Large intestine (tissue), 3 donors: ENCODE data around the gene DNAJB5. TPM values are rescaled to one million over a fixed set of nuclear protein-coding genes. Genes with fewer than 3 reads are reported as not detected.

Experiments
- DNase-seq, 2 donors: peaks; one replicate each; pipeline versions ENCODE4 v3.0.0 to v3.0.0-alpha.2; 2013
- H3K27ac ChIP-seq: one replicate; pipeline ENCODE4 v1.5.1; 2013; ENCODE audit warnings: low read length
- H3K27me3 ChIP-seq: 2 replicates; pipeline ENCODE4 v1.6.1; 2013; ENCODE audit warnings: low read length; ENCODE audit not compliant: control insufficient read depth, insufficient read depth
- H3K36me3 ChIP-seq: 2 replicates; pipeline ENCODE4 v1.6.1; 2013; ENCODE audit warnings: low read length; ENCODE audit not compliant: control insufficient read depth, insufficient read depth
- H3K4me1 ChIP-seq: one replicate; pipeline ENCODE4 v1.6.1; 2013; ENCODE audit warnings: low read length; ENCODE audit not compliant: control insufficient read depth, insufficient read depth
- H3K4me3 ChIP-seq: one replicate; pipeline ENCODE4 v1.5.1; 2013; ENCODE audit warnings: low read length
- H3K9me3 ChIP-seq: one replicate; pipeline ENCODE4 v1.6.1; 2013; ENCODE audit warnings: mild to moderate bottlenecking, low read depth, low read length, moderate library complexity; ENCODE audit not compliant: control insufficient read depth
- WGBS: methylation state at CpG from one replicate; pipeline ENCODE4 v1.1.5; 2013; ENCODE audit warnings: low lambda C conversion rate; ENCODE audit not compliant: insufficient coverage; 5-methylcytosine and 5-hydroxymethylcytosine counted together
- polyA plus RNA-seq: library from polyadenylated mRNA; unstranded; fragments of 120-200 nt; gene quantifications from one replicate; pipeline ENCODE4 v1.2.1, GENCODE V29; 2013

DNAJB5 gene
- polyA plus RNA-seq, 1 donor: 9.7 TPM

GRCh38 chr9:34991607-34992375 is 2.2 kb downstream of the DNAJB5 start:
- Histone ChIP-seq H3K27me3 (peaks cover 9% of the 10 kb centered on the region), H3K4me3 (no peak overlapping the region), H3K4me1 (peaks cover 35% of the 10 kb centered on the region), H3K36me3 (no peaks in the 10 kb centered on the region), H3K9me3 (peaks cover 3% of the 10 kb centered on the region), H3K27ac (peak overlapping the region; percentile 72)
- no peak for DNase-seq
- WGBS: no CpG with 5 or more reads among the region's 15 CpGs

GRCh38 chr9:34992376-34992951 is 2.9 kb downstream of the DNAJB5 start:
- WGBS: no CpG with 5 or more reads among the region's 16 CpGs
- no peak for DNase-seq
- Histone ChIP-seq H3K27me3 (peaks cover 7% of the 10 kb centered on the region), H3K9me3 (peaks cover 3% of the 10 kb centered on the region), H3K36me3 (peaks cover 5% of the 10 kb centered on the region), H3K4me3 (no peak overlapping the region), H3K4me1 (peaks cover 40% of the 10 kb centered on the region), H3K27ac (peak overlapping the region; percentile 72)

DNA sequence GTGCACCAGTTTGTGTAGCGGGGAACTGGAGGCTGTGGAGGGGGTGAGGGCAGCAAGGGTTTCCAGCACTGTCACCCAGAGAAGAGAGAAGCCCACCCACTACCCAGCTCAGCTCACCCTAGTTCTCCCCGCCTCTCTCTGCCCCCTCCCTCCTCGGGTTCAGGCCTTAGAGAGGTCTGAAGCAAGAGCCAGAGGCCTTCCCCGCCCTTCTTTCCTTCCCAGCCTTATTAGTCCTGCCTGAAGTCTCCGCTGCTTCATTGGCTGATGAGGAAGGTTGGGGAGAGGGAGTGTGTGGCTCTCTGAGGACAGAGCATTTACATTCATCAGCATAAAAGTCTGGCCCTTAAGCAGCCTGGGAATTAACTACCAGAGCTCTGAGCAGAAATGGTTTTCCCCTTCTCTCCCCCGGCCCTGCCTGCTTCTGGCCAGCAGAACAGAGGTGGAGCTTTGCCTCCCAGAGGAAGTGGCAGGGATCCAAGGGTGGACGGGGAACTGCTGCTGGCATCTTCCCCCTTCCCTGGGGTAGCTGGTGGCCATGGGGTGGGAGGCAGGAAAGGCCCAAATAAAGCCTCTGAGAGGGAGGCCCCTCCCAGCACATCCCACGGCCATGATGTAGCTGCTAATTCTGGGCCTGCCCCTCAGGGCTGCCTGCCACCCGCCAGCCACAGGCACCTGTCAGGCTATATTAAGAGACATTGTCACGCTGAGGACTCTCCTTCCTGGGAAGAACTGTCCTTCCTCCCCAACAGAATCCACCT is 4.1 kb downstream of the DNAJB5 start:
- peak in 1 of 2 donors; percentile 44 for DNase-seq
- H3K4me1 ChIP-seq: peaks cover 48% of the 10 kb centered on the region
- H3K4me3 ChIP-seq: no peak overlapping the region
- H3K9me3 ChIP-seq: peaks cover 3% of the 10 kb centered on the region
- peaks cover 5% of the 10 kb centered on the region for H3K36me3 ChIP-seq
- no CpG with 5 or more reads among the region's 10 CpGs for WGBS
- peaks cover 3% of the 10 kb centered on the region for H3K27me3 ChIP-seq
- H3K27ac ChIP-seq: peak overlapping the region; percentile 72

DNA sequence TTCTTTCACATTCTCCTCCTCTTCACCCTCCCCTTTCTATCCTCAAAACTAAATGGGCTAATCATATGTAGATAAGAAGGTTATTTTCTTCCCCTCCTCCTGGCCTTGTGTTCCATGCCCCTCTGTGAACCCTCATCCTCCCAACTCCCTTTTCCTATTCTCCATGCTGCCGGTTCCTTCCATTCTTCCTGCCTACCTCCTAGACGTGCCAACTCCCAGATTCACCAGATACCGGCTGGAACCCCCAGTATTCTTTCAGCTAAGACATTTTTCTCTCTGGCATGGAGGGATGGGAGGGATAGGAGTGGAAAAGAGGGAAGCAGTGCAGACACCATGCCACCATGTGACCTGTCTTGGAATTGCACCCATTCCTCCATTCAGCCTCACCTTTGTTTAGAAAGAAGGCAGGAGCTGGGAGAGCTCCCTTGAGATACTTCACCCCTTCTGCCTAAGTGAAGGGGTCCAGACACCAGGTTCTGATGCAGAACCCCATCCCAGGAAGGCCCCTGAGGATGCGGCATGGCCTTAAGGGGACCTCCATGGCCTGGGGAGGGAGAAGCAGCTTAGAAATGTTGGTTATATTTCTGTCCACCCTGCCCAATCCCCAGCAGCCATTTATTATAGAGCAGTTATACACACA is 4.8 kb downstream of the DNAJB5 start:
- peak in 1 of 2 donors; percentile 67 for DNase-seq
- peak overlapping the region; percentile 72 for H3K27ac ChIP-seq
- H3K4me1 ChIP-seq: peaks cover 48% of the 10 kb centered on the region
- H3K4me3 ChIP-seq: no peak overlapping the region
- peaks cover 3% of the 10 kb centered on the region for H3K27me3 ChIP-seq
- WGBS: no CpG with 5 or more reads among the region's 4 CpGs
- peaks cover 3% of the 10 kb centered on the region for H3K9me3 ChIP-seq
- peaks cover 5% of the 10 kb centered on the region for H3K36me3 ChIP-seq

GRCh38 chr9:34994900-34995669 is 5.5 kb downstream of the DNAJB5 start:
- Histone ChIP-seq H3K9me3 (peaks cover 3% of the 10 kb centered on the region), H3K27ac (peak overlapping the region; percentile 14), H3K4me3 (no peak overlapping the region), H3K36me3 (peaks cover 5% of the 10 kb centered on the region), H3K4me1 (peaks cover 48% of the 10 kb centered on the region), H3K27me3 (peaks cover 3% of the 10 kb centered on the region)
- DNase-seq: peak in 1 of 2 donors; percentile 41
- WGBS: no CpG with 5 or more reads among the region's 7 CpGs

DNA sequence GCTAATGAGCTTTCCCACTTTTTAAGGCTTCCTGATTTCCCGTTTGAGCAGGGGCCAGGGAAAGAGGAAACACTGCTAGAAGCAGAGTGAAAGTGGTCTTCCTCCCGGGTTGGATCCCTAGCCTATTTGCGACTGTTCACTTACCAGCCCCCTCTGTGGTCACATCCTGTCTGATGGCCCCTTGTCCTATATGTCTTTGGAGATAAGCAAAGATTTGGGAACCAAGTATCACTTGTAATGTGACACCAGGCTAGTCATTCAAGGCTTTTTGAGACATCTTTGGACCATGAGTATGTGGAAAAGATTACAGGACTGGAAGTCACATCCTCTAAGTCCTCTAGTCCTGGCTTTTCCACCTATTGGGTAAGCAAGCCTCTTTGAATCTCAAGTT is 6.1 kb downstream of the DNAJB5 start:
- Histone ChIP-seq H3K9me3 (no peaks in the 10 kb centered on the region), H3K27me3 (no peaks in the 10 kb centered on the region), H3K4me3 (no peak overlapping the region), H3K4me1 (peaks cover 44% of the 10 kb centered on the region), H3K27ac (no peak overlapping the region), H3K36me3 (peaks cover 5% of the 10 kb centered on the region)
- no peak for DNase-seq
- no CpG with 5 or more reads among the region's 3 CpGs for WGBS

- Histone ChIP-seq H3K27me3 (no peaks in the 10 kb centered on the region), H3K36me3 (peaks cover 5% of the 10 kb centered on the region), H3K4me1 (peaks cover 44% of the 10 kb centered on the region), H3K27ac (peak overlapping the region; percentile 95), H3K4me3 (no peak overlapping the region), H3K9me3 (no peaks in the 10 kb centered on the region)
- WGBS: no CpG with 5 or more reads among the region's 26 CpGs
- DNase-seq: no peak
Measured at GRCh38 chr9:34996181-34996904, 6.8 kb downstream of the DNAJB5 start.

- Histone ChIP-seq H3K27ac (peak overlapping the region; percentile 95), H3K36me3 (peaks cover 5% of the 10 kb centered on the region), H3K4me1 (peaks cover 44% of the 10 kb centered on the region), H3K9me3 (no peaks in the 10 kb centered on the region), H3K4me3 (no peak overlapping the region), H3K27me3 (no peaks in the 10 kb centered on the region)
- peak; percentile 93 to 98 for DNase-seq
- no CpG with 5 or more reads among the region's 10 CpGs for WGBS
Measured at GRCh38 chr9:34996905-34997279, 7.3 kb downstream of the DNAJB5 start.

- no peaks in the 10 kb centered on the region for H3K27me3 ChIP-seq
- H3K36me3 ChIP-seq: peaks cover 5% of the 10 kb centered on the region
- H3K4me3 ChIP-seq: no peak overlapping the region
- peaks cover 44% of the 10 kb centered on the region for H3K4me1 ChIP-seq
- peak; percentile 68 to 87 for DNase-seq
- H3K27ac ChIP-seq: peak overlapping the region; percentile 95
- H3K9me3 ChIP-seq: no peaks in the 10 kb centered on the region
Measured at GRCh38 chr9:34997379-34997781, 7.8 kb downstream of the DNAJB5 start.
